Cardiac septum (tissue), 1 donor: Measurements from ENCODE around the gene SPNS2. TPM values are rescaled to one million over a fixed set of nuclear protein-coding genes. Genes with fewer than 3 reads are reported as not detected.

Experiments used
- DNase-seq: peaks from one replicate; pipeline ENCODE4 v3.0.0-alpha.2; 2020; ENCODE audit warnings: low spot score
- intact Hi-C: fragments of 100-400 bp; cut with DNase I; formaldehyde crosslinking; loops from one replicate; pipeline ENCODE4 v1.14.0; 2022
- total RNA-seq: library from RNA; stranded (reverse); fragmentation: NEBNext Ultra II Directional; extraction: Animal tissue kit (Norgen Biotek cat#: 25700); gene quantifications from one replicate; pipeline ENCODE4 v1.2.1, GENCODE V29; 2021
- donor health status: DM: no; HTN: no; CAD: no.

The SPNS2 gene
- total RNA-seq, 1 donor from 2014 or later, result 10.3 TPM

DNA sequence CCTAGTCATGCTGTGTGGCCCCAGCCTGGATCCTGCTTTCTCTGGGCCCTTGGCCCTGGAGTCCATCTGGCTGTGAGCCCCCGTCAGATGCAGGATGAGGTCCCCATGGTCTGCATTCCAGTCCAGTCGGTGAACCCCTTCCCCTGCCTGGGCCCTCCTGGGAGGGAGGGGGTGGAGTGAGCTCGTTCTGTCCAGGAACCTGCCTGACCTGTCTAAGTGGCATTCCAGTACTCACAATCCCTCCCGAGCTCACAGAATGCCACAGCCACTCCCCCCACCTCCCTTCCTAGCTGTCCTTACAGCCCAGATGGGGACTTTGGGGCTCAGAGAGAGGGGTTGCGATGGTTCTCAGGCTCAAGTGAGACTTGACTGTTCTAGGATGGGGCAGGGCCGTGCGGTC is 15.5 kb downstream of the SPNS2 start:
- intact Hi-C loops, result no loop called here

DNA sequence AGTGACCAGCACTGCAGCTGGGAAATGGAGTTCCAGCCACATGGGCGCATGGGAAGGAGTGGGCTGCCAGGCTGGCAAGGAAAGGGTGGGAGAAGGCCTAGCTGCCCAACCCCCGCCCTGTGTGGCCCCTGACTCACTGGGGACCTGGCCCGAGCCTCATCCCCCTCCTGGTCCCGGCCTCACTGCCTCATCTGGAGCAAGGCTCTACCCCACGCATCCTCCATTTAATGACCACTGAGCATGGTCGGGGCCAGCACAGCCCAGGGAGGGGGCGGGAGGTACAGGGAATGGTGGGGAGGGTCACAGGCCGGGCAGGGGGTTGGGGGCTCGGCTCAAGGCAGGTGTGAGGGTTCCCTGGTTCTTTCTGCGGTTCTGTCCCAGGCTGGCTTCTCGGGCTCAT is 16.1 kb downstream of the SPNS2 start:
- DNase-seq, result no peak
- intact Hi-C loops, result no loop called here

More for the DNA sequence above, 15.5 kb downstream of the SPNS2 start:
- DNase-seq, result no peak

DNA sequence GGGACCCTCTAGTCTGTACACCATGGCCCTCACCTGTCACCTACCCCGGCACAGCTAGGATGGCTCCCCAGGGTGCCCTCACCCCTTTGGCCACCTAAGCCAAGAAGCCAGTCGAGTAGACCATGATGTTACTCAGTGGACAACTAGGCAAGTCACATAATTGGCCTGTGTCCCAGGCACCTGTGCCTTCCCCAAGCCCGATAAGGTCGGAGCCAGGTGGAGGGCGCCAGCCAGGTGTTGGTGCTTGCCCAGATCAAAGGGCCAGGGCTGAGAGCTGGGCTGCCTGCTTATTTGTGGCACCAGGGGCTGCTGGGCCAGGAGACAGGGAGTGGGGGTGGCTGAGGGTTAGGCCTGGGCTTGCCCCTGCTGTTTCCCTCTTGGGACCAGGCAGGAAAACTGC is 16.8 kb downstream of the SPNS2 start:
- DNase-seq, result no peak
- intact Hi-C loops, result no loop called here

DNA sequence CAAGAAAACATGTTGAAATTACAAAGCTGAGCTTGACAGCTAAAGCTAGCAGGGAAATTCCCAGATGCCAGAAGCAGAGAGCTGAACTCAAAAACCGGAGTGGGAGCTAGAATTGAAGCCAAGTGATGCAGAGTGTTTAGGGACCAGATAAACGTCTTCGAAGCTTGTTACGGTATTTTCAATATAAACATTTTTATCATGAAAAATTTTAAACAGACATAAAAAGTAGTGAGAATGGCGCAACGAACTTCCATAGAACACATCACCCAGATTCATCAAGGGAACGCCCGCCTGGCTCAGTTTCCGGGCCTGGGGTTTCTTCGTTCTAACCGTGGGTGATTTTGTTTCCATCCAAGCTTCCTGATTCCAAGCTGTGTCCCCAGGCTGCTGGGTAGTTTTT is 18.1 kb downstream of the SPNS2 start:
- intact Hi-C loops, result no loop called here
- DNase-seq, result no peak

DNA sequence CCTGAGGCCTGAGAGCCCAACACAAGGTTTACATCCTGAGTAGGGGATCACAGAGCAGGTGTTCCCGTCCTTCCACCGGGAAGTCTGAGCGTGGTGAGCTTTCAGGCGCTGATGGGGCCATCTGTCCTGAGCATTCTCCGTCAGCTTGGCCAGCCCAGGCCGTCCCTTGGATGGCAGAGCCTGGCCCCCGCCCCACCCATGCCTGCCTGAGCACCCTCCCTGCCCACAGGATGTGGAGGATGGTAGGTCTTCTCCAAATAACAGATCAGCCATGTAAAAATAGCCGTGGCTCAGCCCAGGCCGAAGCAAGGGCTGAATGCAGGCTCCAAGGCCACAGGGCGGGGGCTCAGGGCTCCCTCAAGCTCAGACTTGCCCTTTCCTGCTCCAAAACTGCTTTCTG is 20.2 kb downstream of the SPNS2 start:
- DNase-seq, result no peak
- intact Hi-C loops, result no loop called here

DNA sequence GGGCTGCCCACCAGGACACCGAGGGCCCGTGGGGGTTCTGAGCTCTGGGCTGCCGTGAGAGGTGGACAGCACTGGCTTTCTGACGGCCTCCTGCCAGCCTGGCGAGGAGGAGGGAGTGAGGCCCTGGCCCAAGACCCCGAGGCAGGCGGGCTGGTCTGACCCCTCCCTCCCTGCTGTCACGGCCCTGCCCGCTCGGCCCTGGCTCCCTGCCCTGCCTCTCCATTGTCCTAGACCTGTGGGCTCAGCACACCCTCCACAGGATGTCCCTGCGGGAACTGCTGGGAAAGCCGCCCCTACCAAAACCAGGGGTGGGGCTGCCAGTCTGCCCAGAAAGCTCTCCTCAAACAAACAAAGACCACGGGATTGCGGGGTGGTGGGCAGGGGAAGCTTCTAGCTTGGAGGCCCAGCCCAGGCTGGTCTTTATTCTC is 20.7 kb downstream of the SPNS2 start:
- DNase-seq, result no peak
- intact Hi-C loops, result no loop called here

DNA sequence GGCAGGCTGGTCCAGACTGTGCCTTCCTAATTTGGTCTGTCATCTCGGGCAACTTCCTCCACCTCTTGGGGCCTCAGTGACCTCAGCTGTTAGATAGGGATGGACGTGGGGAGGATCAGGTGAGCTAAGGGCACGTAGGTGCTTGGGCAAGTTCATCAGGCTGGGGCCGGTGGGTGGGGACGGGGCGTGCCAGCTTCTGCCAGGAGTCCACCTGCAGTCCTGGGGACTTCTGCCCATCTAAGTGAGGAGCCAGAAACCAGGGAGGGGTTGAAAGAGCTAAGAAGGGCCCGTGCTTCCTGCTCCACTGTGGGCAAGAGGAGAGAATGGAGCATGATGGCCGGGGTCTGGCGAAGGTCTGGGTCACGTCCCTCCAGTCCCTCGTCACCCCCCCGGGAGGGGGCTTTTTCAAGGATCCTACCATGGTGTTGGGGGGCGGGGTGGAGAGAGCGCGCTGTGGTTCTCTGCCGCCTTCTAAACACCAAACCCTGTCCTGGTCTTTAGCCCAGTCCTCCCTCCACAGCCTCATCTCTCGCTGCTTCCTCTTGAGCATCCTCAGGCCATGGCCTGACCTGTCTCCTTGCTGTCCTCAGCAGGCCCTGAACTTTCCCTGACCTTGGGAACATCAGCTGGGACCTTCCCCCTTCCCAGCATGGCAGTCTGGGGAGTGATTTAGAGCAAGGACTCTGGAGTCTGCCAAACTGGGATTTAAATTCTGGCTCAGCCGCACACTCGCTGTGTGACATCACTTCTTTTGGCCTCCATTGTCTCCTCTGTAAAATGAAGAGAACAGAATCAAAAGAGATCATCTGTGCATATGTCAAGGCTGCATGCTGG is 21.6 kb downstream of the SPNS2 start:
- no peak for DNase-seq
- intact Hi-C loops, result no loop called here

DNA sequence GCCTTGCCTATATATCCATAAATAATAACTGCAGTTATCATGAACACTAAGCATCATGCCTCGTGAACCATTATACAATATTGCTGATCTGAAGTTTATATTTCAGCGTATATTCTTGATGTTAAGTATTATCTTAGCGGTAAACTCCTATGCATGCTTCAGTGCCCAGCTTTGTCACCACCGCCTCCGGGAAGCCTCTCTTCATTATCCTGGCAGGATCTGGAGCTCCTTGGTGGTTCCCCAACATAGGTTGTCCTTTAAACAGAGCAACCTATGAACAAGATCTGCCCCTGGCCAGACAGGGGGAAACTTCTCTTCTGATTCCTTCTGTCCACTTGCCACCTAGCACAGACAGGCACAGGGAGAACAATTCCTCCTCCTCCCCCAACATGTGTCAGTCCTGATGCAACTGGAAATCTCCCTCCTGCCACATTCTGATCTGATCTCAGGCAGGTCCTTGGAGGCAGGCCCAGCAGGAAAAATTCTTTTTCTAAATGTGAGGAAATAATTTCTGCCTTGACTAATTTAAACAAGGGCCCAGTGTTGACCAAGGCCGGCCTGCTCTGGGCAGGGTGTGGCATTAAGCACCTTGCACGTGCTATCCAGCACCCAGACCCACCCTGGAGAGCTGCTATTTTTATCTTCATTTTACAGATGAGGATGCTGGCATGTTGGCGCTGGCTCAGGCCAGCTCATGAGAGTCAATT is 22.4 kb downstream of the SPNS2 start:
- intact Hi-C loops, result no loop called here
- no peak for DNase-seq

DNA sequence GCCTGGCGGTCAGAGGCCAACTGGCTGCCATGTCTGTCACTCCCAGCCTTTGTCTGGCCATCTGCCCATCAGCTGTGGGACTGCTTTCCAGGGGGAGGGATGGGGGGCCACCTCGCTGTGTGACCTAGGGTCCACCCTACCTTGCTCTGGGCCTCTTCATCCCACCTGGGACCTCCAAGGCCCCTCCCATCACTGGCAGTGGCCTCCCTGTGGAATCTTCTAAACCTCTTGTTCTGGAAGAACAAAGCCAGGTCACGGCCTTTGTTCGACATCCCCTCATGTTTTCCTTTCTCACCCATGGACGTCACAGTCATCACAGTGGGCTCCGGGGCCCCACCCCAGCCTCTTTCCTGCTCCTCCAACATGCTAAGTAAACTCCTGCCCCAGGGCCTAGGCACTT is 24.0 kb downstream of the SPNS2 start:
- intact Hi-C loops, result no loop called here
- DNase-seq, result no peak

DNA sequence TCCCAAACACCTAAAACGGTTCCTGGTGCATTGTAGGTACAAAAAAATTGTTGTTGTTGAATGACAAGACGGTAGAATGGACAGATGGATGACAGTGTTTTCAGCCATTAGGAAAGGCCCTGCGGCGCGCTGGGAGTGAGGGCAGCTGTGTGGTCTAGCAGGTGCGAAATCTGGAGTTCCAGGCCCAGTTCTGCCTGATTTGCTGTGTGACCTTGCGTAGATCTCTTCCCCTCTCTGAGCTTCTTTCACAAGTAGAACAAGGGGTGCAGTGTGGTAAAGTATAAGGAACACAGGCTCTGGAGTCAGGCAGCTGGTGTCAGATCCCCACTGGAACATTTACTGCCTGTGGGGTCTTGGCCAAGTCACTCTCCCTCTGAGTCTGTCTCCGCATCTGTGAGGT is 25.3 kb downstream of the SPNS2 start:
- intact Hi-C loops, result no loop called here
- no peak for DNase-seq

DNA sequence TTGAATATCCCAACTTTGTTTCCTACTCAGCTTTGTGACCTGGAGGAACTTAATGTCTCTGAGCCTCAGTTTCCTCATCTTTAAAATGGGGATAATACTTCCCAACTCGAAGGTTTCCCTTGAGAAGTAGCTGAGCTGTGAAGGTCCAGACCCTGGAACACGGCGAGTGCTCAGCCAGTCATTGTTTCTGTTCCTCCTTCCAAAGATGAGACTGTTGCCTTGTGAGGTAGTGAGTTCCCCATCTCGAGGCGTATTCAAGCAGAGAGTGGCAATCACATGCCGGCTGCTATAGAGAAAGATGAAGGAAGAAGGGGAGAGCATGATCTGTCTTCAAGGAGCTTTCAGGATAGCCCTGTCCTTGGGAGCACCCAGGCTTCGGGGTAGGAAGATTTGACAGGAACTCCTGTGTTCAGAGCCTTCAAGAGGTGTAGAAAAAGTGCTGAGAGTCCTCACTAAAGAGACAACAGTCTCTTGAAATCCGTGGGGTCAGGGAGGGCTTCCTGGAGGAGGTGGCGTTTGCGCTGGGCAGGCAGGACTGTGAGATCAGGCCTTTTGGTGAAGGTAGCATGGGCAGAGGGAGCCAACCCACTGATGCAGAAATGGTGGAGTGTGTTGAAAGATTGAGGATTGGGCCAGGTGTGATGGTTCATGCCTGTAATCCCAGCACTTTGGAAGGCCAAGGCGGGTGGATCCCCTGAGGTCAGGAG is 27.2 kb downstream of the SPNS2 start:
- no peak for DNase-seq
- intact Hi-C loops, result no loop called here

DNA sequence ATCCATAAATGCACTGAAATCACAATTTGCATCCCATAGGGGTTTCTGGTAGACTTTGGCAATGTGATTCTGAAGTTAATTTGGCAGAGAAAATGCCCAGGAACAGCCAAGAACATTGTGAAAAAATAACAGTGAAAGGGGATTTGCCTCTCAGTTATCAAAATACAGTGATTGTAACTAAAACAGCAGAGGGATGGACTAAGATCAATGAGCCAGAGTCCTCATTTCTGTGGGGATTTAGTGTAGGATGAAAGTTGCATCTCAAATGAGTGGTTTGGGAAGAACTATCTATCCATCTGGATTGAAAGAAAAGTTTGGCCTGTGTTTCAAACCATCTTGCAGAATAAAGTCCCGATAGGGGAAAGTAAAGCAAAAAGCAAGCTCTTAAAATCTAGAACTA is 28.5 kb downstream of the SPNS2 start:
- DNase-seq, result no peak
- intact Hi-C loops, result no loop called here

DNA sequence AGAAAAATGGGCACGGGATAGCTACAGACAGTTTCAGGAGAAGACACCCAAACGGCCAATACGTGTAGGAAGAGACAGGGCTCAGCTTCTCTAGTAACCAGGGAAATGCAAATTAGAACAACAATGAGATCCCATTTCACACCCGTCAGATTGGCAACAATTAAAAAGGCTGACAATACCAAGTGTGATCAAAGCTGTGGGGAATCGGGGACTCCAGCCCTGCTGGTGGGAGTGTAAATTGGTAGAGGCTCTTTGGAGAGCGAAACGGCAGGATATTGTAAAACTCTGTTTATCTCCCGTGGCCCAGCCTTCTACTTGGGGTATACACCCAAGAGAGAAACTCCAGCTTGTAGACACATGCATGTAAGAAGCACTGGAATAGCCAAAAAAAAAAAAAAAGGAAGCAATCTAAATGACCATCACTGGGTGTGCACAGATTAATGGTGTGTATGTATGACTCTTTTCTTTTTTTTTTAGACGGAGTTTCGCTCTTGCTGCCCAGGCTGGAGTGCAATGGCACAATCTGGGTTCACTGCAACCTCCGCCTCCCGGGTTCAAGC is 29.0 kb downstream of the SPNS2 start:
- intact Hi-C loops, result no loop called here
- no peak for DNase-seq

DNA sequence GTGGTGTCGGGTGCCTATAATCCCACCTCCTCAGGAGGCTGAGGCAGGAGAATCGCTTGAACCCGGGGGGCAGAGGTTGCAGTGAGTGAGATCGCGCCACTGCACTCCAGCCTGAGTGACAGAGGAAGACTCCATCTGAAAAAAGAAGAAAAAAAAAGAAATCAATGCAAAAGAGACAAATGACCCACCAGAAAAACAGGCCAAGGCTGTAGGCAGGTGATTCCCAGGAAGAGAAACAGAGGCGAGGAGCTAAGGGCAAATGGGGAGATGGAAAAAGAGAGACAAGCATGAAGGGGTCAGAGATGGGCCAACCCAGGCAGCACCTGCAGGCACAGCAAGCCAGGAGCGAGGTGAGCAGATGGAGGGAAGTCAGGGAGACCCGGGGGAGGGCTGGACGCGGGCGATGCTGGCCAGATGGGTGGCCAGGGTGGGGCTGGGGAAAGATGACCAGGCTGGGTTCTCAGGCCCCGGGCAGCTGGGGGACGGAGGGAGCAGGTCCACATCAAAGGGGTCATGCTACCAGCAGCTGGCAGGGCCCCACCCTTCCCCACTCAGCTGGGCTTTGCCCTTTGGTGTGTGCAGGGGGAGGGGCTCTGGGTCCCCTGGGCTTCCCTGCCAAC is 31.0 kb downstream of the SPNS2 start:
- DNase-seq, result no peak
- intact Hi-C loops, result no loop called here

DNA sequence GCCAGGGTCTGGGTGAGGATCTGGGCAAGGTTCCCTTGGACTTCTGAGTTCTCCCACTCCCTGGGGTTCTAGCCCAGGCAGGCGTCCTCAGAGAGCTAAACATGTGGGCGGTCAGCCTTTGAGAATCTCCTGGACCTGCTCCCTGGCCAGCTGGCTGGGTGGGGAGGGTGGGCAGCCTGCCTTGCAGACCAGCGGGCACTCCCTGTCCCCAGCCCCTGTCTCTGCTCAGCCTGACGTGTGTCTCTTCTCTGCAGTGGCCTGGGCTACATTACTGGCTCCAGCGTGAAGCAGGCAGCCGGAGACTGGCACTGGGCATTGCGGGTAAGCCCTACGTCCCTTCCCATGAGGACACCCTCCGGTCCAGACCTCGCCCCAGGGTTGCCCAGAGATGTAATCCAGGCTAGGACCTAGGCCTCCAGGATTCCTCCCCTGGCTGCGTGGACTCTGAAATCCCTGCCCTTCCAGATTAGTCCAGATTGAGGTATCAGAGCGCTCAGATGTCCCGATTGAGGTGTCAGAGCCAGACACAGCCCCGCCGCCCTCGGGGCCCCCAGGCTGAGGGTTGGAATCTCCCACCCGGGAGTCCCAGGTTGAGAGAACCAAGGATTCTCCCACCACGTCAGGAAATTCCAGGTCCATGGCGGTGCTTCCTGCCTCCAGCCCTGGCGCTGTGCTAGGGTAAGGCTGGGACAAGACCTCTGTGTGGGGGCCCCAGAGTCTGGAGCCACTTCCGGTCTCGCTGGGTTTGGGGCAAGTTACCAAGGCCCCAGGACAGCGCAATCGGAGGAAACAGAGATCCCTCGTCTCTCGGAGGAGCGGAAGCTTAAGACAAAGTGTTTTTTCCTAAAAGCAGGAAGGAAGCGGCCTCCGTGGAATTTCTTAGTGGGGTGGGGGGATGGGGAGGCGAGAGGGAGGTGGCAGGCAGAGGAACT is 32.4 kb downstream of the SPNS2 start:
- no peak for DNase-seq
- intact Hi-C loops, result no loop called here

DNA sequence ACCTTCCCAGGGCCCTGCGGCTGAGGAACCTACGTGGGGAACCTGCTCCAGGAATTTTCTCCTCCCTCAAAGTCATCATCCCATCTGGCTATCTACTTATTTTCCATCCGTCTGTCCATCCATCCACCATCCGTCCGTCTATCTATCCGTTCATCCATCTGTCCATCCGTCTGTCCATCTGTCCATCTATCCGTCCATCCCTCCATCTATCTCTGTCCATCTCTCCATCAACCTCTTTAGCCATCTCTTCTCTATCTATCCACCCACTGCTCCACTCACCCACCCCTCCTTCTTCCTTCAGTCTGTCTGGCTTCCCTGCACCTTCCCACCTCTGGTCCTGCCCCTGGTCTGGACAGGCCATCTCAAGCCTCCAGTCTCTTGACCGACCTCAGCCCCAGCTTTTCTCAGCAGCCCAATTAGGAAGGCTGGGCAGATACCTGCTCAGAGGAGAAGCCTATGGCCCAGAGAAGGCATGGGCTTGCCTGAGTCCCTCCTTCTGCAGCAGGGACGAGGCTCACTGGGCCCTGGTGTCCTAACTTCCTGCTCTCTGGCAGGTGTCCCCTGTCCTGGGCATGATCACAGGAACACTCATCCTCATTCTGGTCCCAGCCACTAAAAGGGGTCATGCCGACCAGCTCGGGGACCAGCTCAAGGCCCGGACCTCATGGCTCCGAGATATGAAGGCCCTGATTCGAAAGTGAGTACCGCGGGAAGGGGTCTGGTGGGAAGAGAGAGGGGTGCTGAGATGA is 33.5 kb downstream of the SPNS2 start:
- intact Hi-C loops, result no loop called here
- no peak for DNase-seq

DNA sequence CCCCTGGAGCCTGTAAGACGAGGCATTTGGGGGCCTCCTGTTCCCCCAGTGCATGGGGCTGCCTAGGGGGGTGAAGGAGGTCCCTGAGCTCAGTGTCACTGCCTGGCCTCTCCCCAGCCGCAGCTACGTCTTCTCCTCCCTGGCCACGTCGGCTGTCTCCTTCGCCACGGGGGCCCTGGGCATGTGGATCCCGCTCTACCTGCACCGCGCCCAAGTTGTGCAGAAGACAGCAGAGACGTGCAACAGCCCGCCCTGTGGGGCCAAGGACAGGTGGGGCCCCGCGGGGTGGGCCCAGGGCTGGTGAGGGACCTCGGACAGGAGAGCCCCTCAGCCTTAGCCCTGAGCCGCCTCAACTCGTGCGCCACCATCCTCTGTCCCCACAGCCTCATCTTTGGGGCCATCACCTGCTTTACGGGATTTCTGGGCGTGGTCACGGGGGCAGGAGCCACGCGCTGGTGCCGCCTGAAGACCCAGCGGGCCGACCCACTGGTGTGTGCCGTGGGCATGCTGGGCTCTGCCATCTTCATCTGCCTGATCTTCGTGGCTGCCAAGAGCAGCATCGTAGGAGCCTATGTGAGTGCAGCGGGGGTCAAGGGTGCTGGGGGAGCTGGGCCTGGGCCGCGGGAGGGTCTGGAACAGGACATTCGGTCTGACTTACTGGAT is 34.3 kb downstream of the SPNS2 start:
- no peak for DNase-seq
- intact Hi-C loops, result no loop called here
